AG10803 (cell line): Measurements from ENCODE around the gene CXorf58.
"Not testable (repeated sequence)": the region's sequence is repeated elsewhere in the genome, so short reads cannot be mapped to it uniquely, and the experiment has no call there.

ENCODE experiments used
- DNase-seq: peaks from one replicate; pipeline ENCODE4 v3.0.0; 2010; ENCODE audit warnings: low read depth
- H3K4me3 ChIP-seq: 2 replicates; pipeline ENCODE4 v1.5.1; 2011; ENCODE audit warnings: mild to moderate bottlenecking, low read length, control low read depth
- CTCF ChIP-seq: conservative IDR thresholded peaks from 2 replicates; pipeline ENCODE4 v1.5.1; 2011; ENCODE audit warnings: mild to moderate bottlenecking, low read length, control low read depth, inconsistent platforms

CXorf58 gene

GRCh38 chrX:23953908-23954269, 46.1 kb downstream of the CXorf58 start:
- no peak for TF ChIP-seq CTCF
- DNase-seq: no peak
- no peak overlapping the region for H3K4me3 ChIP-seq

- H3K4me3 ChIP-seq: no peak overlapping the region
- no peak for DNase-seq
- no peak for TF ChIP-seq CTCF
These were observed 46.6 kb downstream of the CXorf58 start for GRCh38 chrX:23954396-23954795.

- no peak for DNase-seq
- no peak overlapping the region for H3K4me3 ChIP-seq
- no peak for TF ChIP-seq CTCF
These were observed 52.0 kb downstream of the CXorf58 start for GRCh38 chrX:23959781-23960180.

- no peak overlapping the region for H3K4me3 ChIP-seq
- no peak for TF ChIP-seq CTCF
- no peak for DNase-seq
These were observed 56.4 kb downstream of the CXorf58 start for GRCh38 chrX:23964191-23964590.

GRCh38 chrX:23965630-23966029, 57.8 kb downstream of the CXorf58 start:
- not testable (repeated sequence) for H3K4me3 ChIP-seq, DNase-seq

GRCh38 chrX:23978491-23978890, 70.7 kb downstream of the CXorf58 start:
- no peak overlapping the region for H3K4me3 ChIP-seq
- TF ChIP-seq CTCF: no peak
- peak; percentile 27 for DNase-seq

GRCh38 chrX:23980011-23980441, 72.2 kb downstream of the CXorf58 start:
- TF ChIP-seq CTCF: no peak
- H3K4me3 ChIP-seq: no peak overlapping the region
- DNase-seq: no peak

GRCh38 chrX:23981222-23981621, 73.4 kb downstream of the CXorf58 start:
- no peak overlapping the region for H3K4me3 ChIP-seq
- no peak for TF ChIP-seq CTCF
- DNase-seq: no peak
